ENCODE measurements around the gene PHACTR3.

DNA sequence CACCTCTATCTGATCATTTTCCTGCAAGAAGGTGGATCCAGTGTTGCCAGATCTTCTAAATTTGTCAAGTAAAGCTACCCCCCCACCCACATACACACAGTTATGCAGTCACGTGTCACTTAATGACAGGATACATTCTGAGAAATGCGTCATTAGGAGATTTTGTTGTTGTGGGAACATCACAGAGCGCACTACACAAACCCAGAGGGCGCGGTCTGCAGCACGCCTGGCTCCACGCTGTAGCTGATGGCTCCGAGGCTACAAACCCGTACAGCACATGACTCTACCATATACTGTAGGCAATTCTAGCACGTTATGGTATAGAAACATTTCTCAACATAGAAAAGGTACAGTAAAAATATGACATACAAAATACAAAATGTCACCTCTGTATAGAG is 202.2 kb downstream of the PHACTR3 start:
- no peak for TF ChIP-seq POLR2AphosphoS5 (IDR thresholded peaks at IDR 0.05; ENCODE audit: low read depth, low read length)
- TF ChIP-seq, protein P1, sequence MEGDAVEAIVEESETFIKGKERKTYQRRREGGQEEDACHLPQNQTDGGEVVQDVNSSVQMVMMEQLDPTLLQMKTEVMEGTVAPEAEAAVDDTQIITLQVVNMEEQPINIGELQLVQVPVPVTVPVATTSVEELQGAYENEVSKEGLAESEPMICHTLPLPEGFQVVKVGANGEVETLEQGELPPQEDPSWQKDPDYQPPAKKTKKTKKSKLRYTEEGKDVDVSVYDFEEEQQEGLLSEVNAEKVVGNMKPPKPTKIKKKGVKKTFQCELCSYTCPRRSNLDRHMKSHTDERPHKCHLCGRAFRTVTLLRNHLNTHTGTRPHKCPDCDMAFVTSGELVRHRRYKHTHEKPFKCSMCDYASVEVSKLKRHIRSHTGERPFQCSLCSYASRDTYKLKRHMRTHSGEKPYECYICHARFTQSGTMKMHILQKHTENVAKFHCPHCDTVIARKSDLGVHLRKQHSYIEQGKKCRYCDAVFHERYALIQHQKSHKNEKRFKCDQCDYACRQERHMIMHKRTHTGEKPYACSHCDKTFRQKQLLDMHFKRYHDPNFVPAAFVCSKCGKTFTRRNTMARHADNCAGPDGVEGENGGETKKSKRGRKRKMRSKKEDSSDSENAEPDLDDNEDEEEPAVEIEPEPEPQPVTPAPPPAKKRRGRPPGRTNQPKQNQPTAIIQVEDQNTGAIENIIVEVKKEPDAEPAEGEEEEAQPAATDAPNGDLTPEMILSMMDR (IDR thresholded peaks at IDR 0.05), result no peak
- TF ChIP-seq, protein P2, sequence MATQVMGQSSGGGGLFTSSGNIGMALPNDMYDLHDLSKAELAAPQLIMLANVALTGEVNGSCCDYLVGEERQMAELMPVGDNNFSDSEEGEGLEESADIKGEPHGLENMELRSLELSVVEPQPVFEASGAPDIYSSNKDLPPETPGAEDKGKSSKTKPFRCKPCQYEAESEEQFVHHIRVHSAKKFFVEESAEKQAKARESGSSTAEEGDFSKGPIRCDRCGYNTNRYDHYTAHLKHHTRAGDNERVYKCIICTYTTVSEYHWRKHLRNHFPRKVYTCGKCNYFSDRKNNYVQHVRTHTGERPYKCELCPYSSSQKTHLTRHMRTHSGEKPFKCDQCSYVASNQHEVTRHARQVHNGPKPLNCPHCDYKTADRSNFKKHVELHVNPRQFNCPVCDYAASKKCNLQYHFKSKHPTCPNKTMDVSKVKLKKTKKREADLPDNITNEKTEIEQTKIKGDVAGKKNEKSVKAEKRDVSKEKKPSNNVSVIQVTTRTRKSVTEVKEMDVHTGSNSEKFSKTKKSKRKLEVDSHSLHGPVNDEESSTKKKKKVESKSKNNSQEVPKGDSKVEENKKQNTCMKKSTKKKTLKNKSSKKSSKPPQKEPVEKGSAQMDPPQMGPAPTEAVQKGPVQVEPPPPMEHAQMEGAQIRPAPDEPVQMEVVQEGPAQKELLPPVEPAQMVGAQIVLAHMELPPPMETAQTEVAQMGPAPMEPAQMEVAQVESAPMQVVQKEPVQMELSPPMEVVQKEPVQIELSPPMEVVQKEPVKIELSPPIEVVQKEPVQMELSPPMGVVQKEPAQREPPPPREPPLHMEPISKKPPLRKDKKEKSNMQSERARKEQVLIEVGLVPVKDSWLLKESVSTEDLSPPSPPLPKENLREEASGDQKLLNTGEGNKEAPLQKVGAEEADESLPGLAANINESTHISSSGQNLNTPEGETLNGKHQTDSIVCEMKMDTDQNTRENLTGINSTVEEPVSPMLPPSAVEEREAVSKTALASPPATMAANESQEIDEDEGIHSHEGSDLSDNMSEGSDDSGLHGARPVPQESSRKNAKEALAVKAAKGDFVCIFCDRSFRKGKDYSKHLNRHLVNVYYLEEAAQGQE (IDR thresholded peaks at IDR 0.05; ENCODE audit: insufficient read depth in 1 of 2, low read depth in 2 of 2, low read length in 1 of 2), result no peak
- TF ChIP-seq SIN3A (IDR thresholded peaks at IDR 0.05; ENCODE audit: borderline replicate concordance, insufficient read depth, low read depth, low read length), result no peak
- no peak for TF ChIP-seq TCF7L2 (IDR thresholded peaks at IDR 0.05; ENCODE audit: low read depth, low read length)
